Renal cortex interstitium (tissue), 11 donors: ENCODE measurements around the gene OR4F6. TPM values are rescaled to one million over a fixed set of nuclear protein-coding genes. Genes with fewer than 3 reads are reported as not detected.

ENCODE experiments used
- DNase-seq, 11 donors: peaks; one replicate each; pipeline ENCODE4 v3.0.0-alpha.2; 2013; ENCODE audit warnings: low read depth in 9 of 11, low spot score in 4 of 11; ENCODE audit errors: extremely low read depth in 1 of 11
- polyA plus RNA-seq, 3 donors: library from polyadenylated mRNA; unstranded; fragments of 120-200 nt; gene quantifications; one replicate each; pipeline ENCODE4 v1.2.1, GENCODE V29; 2013; ENCODE audit not compliant: insufficient read length in 3 of 3

The OR4F6 gene
- polyA plus RNA-seq, 3 donors = not detected

GRCh38 chr15:101799665-101800064 is 3.6 kb upstream of the OR4F6 start:
- no peak for DNase-seq

GRCh38 chr15:101801048-101801447 is 2.3 kb upstream of the OR4F6 start:
- DNase-seq = no peak

- DNase-seq = no peak
These were observed 367 bp downstream of the OR4F6 start for GRCh38 chr15:101803676-101804075.

GRCh38 chr15:101804375-101804774 is 1.1 kb downstream of the OR4F6 start:
- no peak for DNase-seq

- no peak for DNase-seq
These were observed 1.6 kb downstream of the OR4F6 start for GRCh38 chr15:101804941-101805340.

- DNase-seq = no peak
These were observed 2.5 kb downstream of the OR4F6 start for GRCh38 chr15:101805605-101806345.

- no peak for DNase-seq
These were observed 4.1 kb downstream of the OR4F6 start for GRCh38 chr15:101807345-101807945.

GRCh38 chr15:101808201-101808600 is 4.9 kb downstream of the OR4F6 start:
- DNase-seq = no peak

GRCh38 chr15:101810456-101810855 is 7.1 kb downstream of the OR4F6 start:
- DNase-seq = peak in 2 of 11 donors; percentile 7 to 28

- peak in 5 of 11 donors; percentile 1 to 8 (median 3) for DNase-seq
These were observed 7.6 kb downstream of the OR4F6 start for GRCh38 chr15:101810876-101811275.

GRCh38 chr15:101811902-101812301 is 8.6 kb downstream of the OR4F6 start, which contains the start of gene OR4F15:
Gene OR4F15 (plus strand): TSS chr15:101812202. CDS start chr15:101818187, 5,985 bp downstream.
- DNase-seq = no peak

- DNase-seq = peak in 3 of 11 donors; percentile 0 to 11 (median 2)
These were observed 10.7 kb downstream of the OR4F6 start for GRCh38 chr15:101813803-101814534.

- no peak for DNase-seq
These were observed 17.5 kb downstream of the OR4F6 start for GRCh38 chr15:101820781-101821180.

- DNase-seq = no peak
These were observed 23.9 kb downstream of the OR4F6 start for GRCh38 chr15:101827257-101827656.

- DNase-seq = no peak
These were observed 25.5 kb downstream of the OR4F6 start for GRCh38 chr15:101828774-101829173.

- DNase-seq = no peak
These were observed 38.3 kb downstream of the OR4F6 start for GRCh38 chr15:101841656-101842055.

GRCh38 chr15:101844916-101845315 is 41.6 kb downstream of the OR4F6 start:
- DNase-seq = no peak

- no peak for DNase-seq
These were observed 49.0 kb downstream of the OR4F6 start for GRCh38 chr15:101852356-101852755.
